ENCODE results near the gene CYP27A1. TPM values are rescaled to one million over a fixed set of nuclear protein-coding genes. Genes with fewer than 3 reads are reported as not detected.

Gene CYP27A1
- total RNA-seq, 1 experiment from 2014 or later = 1.2 TPM

DNA sequence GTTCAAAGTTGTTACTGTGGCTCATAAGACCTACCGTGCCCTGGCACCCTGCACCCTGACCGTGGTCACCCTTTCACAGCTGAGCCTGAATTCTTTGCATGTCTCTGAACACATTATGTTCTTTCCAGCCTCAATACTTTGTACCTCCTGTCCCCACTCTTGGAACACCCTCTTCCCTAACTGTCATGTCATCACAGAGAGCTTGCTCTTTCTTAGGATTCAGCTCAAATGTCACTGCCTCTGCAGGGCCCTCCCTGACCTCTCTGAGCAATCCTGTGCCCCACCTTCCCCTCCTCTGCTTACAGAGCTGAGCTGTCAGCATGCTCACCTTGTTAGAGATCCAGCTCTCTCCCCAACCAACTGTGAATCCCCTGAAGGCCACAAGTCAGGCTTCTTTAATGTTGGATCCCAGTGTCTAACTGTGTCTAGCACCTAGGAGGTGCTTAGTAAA is 34.6 kb downstream of the CYP27A1 start:
- H3K27ac ChIP-seq (ENCODE audit: low read depth, low read length, poor library complexity, severe bottlenecking) = no peak overlapping the region
- TF ChIP-seq CTCF (conservative IDR thresholded peaks at IDR 0.05; ENCODE audit: low read depth, low read length) (no peak), EZH2 (IDR thresholded peaks at IDR 0.05; ENCODE audit: borderline replicate concordance, low read depth, low read length, poor library complexity, severe bottlenecking) (no peak)
- H3K27me3 ChIP-seq (replicated peaks; ENCODE audit: insufficient read depth, low read depth, low read length, poor library complexity) = no peaks in the 10 kb centered on the region
- no peaks in the 10 kb centered on the region for H3K36me3 ChIP-seq (ENCODE audit: insufficient read depth, low read length, poor library complexity, severe bottlenecking)
- no peak overlapping the region for H3K4me3 ChIP-seq (ENCODE audit: low read depth, low read length, poor library complexity, severe bottlenecking)
- intact Hi-C loops (cut with micrococcal nuclease; ENCODE audit: unreplicated experiment) = no loop called here
- H3K4me1 ChIP-seq (ENCODE audit: insufficient read depth, low read length, poor library complexity, severe bottlenecking) = no peaks in the 10 kb centered on the region
- CTCF ChIA-PET = no interaction called here
- H3K9me3 ChIP-seq (ENCODE audit: low read depth, low read length, poor library complexity, severe bottlenecking) = no peaks in the 10 kb centered on the region
- POLR2A ChIA-PET (ENCODE audit: low non-redundant PET) = no interaction called here
- no TSS peak for BruUV-seq (replicated peaks)
- no peak for DNase-seq (ENCODE audit: low spot score)

GRCh38 chr2:218819093-218819492 is 37.1 kb downstream of the CYP27A1 start:
- TF ChIP-seq CTCF (conservative IDR thresholded peaks at IDR 0.05; ENCODE audit: low read depth, low read length) (no peak), EZH2 (IDR thresholded peaks at IDR 0.05; ENCODE audit: borderline replicate concordance, low read depth, low read length, poor library complexity, severe bottlenecking) (no peak)
- Histone ChIP-seq H3K9me3 (ENCODE audit: low read depth, low read length, poor library complexity, severe bottlenecking) (no peaks in the 10 kb centered on the region), H3K27ac (ENCODE audit: low read depth, low read length, poor library complexity, severe bottlenecking) (no peak overlapping the region), H3K4me1 (ENCODE audit: insufficient read depth, low read length, poor library complexity, severe bottlenecking) (no peaks in the 10 kb centered on the region), H3K36me3 (ENCODE audit: insufficient read depth, low read length, poor library complexity, severe bottlenecking) (no peaks in the 10 kb centered on the region), H3K27me3 (replicated peaks; ENCODE audit: insufficient read depth, low read depth, low read length, poor library complexity) (no peaks in the 10 kb centered on the region), H3K4me3 (ENCODE audit: low read depth, low read length, poor library complexity, severe bottlenecking) (no peak overlapping the region)
- POLR2A ChIA-PET (ENCODE audit: low non-redundant PET) = no interaction called here
- intact Hi-C loops (cut with micrococcal nuclease; ENCODE audit: unreplicated experiment) = no loop called here
- DNase-seq (ENCODE audit: low spot score) = no peak
- CTCF ChIA-PET = no interaction called here
- no TSS peak for BruUV-seq (replicated peaks)

DNA sequence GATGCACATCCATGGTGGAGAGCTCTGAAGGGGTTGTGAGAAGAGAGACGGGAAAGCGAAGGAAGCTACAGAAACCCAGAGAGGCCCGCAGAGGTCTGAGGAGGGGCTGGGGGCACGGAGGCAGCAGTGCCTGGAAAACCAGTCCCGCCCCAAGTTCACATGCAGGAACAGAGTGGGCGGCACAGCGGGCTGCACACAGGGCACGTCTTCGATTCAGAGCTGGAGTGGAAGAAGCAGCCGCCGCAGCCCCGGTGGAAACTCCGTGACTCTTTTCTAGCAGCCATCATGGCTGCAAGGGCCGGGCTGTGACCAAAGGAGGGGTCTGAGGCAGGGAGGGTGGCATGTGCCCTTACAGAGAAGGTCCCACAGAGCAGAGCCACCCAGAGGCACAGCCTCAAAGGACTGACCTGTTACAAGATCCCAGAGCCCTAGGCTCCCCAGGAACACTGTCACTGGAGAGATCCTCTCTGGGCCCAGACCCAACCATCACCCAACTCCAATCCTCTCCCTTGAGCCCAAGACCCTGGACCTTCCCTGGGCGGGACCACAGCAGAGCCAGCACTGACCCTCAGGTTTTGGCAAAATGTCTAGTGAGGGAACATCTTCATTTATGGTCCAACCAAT is 38.9 kb downstream of the CYP27A1 start:
- POLR2A ChIA-PET (ENCODE audit: low non-redundant PET) = no interaction called here
- BruUV-seq (replicated peaks) = no TSS peak

More for the DNA sequence above, 38.9 kb downstream of the CYP27A1 start:
- no peak overlapping the region for H3K27ac ChIP-seq (ENCODE audit: low read depth, low read length, poor library complexity, severe bottlenecking)
- H3K9me3 ChIP-seq (ENCODE audit: low read depth, low read length, poor library complexity, severe bottlenecking) = no peaks in the 10 kb centered on the region
- no peaks in the 10 kb centered on the region for H3K36me3 ChIP-seq (ENCODE audit: insufficient read depth, low read length, poor library complexity, severe bottlenecking)
- no peak overlapping the region for H3K4me3 ChIP-seq (ENCODE audit: low read depth, low read length, poor library complexity, severe bottlenecking)
- CTCF ChIA-PET = no interaction called here
- intact Hi-C loops (cut with micrococcal nuclease; ENCODE audit: unreplicated experiment) = no loop called here
- DNase-seq (ENCODE audit: low spot score) = no peak
- H3K27me3 ChIP-seq (replicated peaks; ENCODE audit: insufficient read depth, low read depth, low read length, poor library complexity) = no peaks in the 10 kb centered on the region
- TF ChIP-seq EZH2 (IDR thresholded peaks at IDR 0.05; ENCODE audit: borderline replicate concordance, low read depth, low read length, poor library complexity, severe bottlenecking) (no peak), CTCF (conservative IDR thresholded peaks at IDR 0.05; ENCODE audit: low read depth, low read length) (no peak)
- no peaks in the 10 kb centered on the region for H3K4me1 ChIP-seq (ENCODE audit: insufficient read depth, low read length, poor library complexity, severe bottlenecking)

Data from A673 (cell line).